Suppressor macrophage treated with lipopolysaccharide for 4 hours (primary cell): ENCODE results near the gene AMDHD2.
"Not testable (repeated sequence)": the region's sequence is repeated elsewhere in the genome, so short reads cannot be mapped to it uniquely, and the experiment has no call there.

ENCODE experiments used
- DNase-seq: peaks from one replicate; pipeline ENCODE4 v3.0.0-alpha.2; 2020

Gene AMDHD2

GRCh38 chr16:2518823-2519710 is 1.1 kb upstream of the AMDHD2 start:
- no peak for DNase-seq

- no peak for DNase-seq
These were observed 475 bp upstream of the AMDHD2 start for GRCh38 chr16:2519711-2520080.

- peak; percentile 45 for DNase-seq
These were observed 787 bp downstream of the AMDHD2 start for GRCh38 chr16:2520784-2521531.

GRCh38 chr16:2523801-2524231 is 3.6 kb downstream of the AMDHD2 start:
- no peak for DNase-seq

- no peak for DNase-seq
These were observed 4.3 kb downstream of the AMDHD2 start for GRCh38 chr16:2524339-2524938.

- DNase-seq = no peak
These were observed 6.0 kb downstream of the AMDHD2 start for GRCh38 chr16:2526135-2526534.

GRCh38 chr16:2527071-2527783 is 7.1 kb downstream of the AMDHD2 start:
- no peak for DNase-seq

GRCh38 chr16:2527784-2528100 is 7.6 kb downstream of the AMDHD2 start:
- no peak for DNase-seq

- no peak for DNase-seq
These were observed 8.2 kb downstream of the AMDHD2 start for GRCh38 chr16:2528161-2529060.

- DNase-seq = no peak
These were observed 9.1 kb downstream of the AMDHD2 start for GRCh38 chr16:2529061-2529931.

- DNase-seq = no peak
These were observed 9.9 kb downstream of the AMDHD2 start for GRCh38 chr16:2529961-2530628.

GRCh38 chr16:2530629-2531318 is 10.6 kb downstream of the AMDHD2 start:
- no peak for DNase-seq

- DNase-seq = no peak
These were observed 11.2 kb downstream of the AMDHD2 start, which contains the start of gene CEMP1 for GRCh38 chr16:2531371-2531695. CEMP1 (minus strand) TSS chr16:2531408; CDS start chr16:2531073, 335 bp downstream.

- peak; percentile 99 for DNase-seq
These were observed 11.7 kb downstream of the AMDHD2 start for GRCh38 chr16:2531696-2532493.

GRCh38 chr16:2532494-2533141 is 12.4 kb downstream of the AMDHD2 start:
- DNase-seq = peak; percentile 76

- DNase-seq = not testable (repeated sequence)
These were observed 13.1 kb downstream of the AMDHD2 start for GRCh38 chr16:2533142-2533755.

- DNase-seq = no peak
These were observed 13.7 kb downstream of the AMDHD2 start for GRCh38 chr16:2533912-2534311.

GRCh38 chr16:2534335-2534734 is 14.2 kb downstream of the AMDHD2 start:
- DNase-seq = not testable (repeated sequence)
